HG02642 (cell line): ENCODE data around the gene EHD2.

ENCODE experiments used
- ATAC-seq: cut with Tn5 transposase; IDR thresholded peaks from one replicate; pipeline ENCODE4 v1.9.1; 2021; ENCODE audit warnings: mild to moderate bottlenecking; ENCODE audit not compliant: unreplicated experiment, poor library complexity

EHD2 gene

DNA sequence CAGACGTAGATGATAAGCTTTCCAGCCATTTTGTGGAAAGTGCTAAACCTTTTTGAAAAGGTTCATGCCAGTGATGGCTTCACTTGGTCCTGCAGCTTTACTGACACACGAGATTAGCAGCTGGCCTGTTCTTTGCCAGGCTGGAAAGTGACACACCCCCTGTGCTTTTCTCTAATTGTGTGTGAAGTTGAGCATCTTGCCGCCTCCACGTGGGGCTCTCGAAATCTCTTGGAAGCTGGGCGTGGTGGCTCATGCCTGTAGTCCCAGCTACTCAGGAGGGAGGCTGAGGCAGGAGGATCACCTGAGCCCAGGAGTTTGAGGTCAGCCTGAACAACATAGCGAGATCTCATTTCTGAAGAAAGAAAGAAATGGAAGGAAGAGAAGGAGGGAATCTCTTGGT lies 25.3 kb upstream of the EHD2 start:
- no peak for ATAC-seq

DNA sequence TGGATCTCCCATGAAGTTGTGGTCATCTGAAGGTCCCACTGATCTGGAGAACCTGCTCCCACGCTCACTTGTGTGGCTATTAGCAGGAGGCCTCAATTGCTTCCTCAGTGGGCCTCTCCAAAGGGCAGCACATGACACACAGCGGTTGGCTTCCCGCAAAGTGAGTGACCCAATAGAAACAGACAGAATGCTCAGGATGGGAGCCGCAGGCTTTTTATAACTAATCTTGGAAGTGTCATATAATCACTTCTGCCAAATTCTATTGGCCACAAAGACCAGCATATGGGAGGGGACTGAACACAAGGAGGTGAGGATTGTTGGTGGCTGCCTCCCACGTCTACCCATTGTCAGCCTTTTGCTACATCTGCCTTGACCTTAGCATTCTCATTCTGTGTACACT lies 22.1 kb upstream of the EHD2 start:
- ATAC-seq, result no peak

- ATAC-seq, result no peak
These were observed 21.4 kb upstream of the EHD2 start for GRCh38 chr19:47691782-47692181.

DNA sequence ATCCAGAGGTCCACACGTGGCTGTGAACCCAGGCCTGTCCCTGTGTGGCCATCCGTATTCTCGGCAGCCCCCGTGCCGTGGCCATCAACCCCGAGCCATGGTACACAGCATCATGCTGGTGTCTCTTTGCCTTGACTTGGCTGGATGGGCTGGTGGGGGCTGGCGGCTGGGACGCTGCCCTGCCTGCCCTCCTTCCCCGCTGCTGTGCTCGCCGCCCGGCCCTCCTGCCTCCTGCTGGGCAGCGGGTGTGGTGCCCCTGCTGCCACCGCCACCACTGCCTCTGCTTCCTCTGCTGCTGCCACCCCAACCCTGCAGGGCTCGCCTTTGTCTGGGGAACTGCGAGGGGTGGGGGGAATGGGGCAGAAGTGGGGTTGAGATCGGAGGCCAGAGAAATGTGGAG lies 19.7 kb upstream of the EHD2 start:
- no peak for ATAC-seq

GRCh38 chr19:47693903-47694302 lies 19.3 kb upstream of the EHD2 start:
- ATAC-seq, result no peak

DNA sequence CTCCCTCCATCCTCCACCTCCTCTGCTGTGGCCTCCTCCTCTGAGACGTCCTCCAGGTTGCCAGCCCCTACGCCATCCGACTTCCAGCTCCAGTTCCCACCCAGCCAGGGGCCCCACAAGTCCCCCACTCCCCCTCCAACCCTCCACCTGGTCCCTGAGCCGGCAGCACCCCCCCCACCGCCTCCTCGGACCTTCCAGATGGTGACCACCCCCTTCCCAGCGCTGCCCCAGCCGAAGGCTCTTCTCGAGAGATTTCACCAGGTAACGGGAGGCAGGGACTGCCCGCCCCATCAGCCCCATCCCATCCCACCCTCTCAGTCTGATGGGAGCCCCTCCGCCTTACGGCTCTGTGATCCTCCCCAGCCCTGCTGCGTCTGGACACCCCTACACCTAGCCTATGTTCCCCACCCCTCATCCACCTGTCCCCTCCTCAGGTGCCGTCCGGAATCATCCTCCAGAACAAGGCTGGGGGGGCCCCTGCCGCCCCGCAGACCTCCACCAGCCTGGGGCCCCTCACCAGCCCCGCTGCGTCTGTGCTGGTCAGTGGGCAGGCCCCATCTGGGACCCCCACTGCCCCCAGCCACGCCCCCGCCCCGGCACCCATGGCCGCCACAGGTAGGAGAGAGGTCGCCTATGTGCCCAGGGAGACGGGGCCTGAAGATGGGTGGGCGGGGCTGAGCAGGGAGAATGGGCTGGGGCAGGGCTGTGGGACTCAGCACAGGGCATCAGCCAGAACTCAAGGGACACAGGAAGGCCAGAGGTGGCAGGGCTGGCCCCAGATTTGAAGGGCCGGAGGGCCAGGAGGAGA lies 18.6 kb upstream of the EHD2 start:
- ATAC-seq, result no peak

DNA sequence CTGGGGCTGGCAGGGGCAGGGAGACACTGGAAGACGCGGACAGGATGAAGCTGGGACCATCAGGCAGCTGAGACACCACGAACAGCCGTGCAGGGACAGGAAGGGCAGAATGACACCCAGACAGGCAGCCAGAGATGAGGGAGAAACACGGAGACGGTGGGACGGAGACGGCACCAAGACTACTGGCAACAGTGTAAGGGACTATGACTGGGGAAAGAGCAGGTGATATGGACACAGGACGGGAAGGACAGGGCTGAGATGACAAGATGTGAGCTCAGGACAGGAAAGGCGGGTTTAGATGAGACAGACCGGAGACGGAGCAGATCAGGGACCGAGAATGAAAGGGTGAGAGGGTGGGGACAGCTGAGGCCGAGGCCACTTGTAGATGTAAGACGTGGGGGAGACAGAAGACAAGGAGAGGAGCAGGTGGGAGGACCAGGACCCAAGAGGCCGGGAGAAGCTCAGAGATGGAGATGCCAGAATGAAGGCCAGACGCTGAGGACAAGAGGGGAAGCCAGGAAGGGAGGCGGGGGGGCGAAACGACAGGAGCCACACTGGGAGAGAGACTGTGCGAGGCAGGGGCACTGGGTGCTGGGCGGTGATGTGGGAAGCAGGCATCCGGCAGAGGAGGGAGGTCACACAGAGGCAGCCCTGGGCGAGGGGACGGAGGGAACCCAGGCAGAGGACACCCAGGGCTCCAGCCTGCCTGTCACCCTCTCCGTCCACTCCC lies 17.5 kb upstream of the EHD2 start:
- ATAC-seq, result no peak

GRCh38 chr19:47696635-47697034 lies 16.6 kb upstream of the EHD2 start:
- no peak for ATAC-seq

DNA sequence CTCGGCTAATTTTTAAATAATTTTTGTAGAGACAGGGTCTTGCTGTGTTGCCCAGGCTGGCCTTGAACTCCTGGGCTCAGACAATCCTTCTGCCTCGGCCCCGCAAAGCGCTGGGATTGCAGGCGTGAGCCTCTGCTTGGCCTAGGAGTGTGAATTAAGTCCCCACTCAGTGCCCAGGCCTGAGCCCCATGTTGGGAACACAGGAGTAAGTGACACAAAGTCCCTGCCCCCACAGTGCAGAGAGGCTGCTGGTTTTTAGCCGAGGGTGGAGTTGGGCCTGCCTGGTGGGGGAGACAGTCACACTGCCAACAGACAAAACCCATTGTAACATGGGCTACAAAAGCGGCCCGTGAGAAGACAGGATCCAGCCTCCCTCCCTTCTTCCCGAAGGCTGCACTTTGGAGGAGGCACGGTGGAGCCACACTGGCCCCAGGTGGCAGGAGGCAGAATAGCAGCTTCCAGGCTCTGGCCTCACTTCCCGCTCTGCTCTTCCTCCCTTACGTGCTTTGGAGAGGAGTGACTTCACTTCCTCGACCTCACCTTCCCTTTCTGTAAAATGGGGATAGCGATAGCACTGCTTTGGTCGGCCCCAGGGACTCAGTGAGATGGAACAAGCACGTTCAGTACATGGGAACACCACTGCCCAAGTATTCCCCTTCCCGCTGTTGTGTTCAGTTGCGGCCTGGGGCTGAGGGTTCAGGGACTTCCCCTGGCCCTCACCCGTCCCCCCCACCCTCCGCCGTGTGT lies 15.2 kb upstream of the EHD2 start:
- no peak for ATAC-seq

GRCh38 chr19:47698631-47699359 lies 14.4 kb upstream of the EHD2 start:
- ATAC-seq, result no peak

GRCh38 chr19:47699360-47699917 lies 13.8 kb upstream of the EHD2 start:
- ATAC-seq, result no peak

DNA sequence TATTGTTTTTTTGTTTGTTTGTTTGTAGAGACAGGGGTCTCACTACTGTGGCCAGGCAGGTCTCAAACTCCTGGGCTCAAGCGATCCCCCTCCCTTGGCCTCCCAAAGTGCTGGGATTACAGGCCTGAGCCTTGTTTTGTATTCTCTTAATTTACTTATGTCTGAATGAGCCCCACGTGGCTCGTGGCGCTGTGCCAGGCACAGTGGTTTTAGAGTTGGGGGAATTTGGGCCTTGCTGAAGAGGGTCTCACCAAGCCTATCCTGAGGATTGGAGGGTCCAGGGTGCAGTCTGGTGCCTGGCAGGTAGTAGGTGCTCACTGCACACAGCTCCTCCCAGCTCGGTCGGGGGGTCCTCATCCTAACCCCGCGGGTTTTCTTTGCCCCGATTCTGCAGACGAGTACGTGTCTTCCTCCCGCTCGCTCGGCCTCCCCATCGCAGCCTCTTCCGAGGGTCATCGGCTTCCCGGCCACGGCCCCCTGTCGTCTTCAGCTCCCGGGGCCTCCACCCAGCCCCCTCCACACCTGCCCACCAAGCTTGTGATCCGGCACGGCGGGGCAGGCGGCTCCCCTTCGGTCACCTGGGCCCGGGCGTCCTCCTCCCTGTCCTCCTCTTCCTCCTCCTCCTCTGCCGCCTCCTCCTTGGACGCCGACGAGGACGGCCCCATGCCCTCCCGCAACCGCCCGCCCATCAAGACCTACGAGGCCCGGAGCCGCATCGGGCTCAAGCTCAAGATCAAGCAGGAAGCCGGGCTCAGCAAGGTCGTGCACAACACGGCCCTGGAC lies 12.1 kb upstream of the EHD2 start:
- ATAC-seq, result no peak

DNA sequence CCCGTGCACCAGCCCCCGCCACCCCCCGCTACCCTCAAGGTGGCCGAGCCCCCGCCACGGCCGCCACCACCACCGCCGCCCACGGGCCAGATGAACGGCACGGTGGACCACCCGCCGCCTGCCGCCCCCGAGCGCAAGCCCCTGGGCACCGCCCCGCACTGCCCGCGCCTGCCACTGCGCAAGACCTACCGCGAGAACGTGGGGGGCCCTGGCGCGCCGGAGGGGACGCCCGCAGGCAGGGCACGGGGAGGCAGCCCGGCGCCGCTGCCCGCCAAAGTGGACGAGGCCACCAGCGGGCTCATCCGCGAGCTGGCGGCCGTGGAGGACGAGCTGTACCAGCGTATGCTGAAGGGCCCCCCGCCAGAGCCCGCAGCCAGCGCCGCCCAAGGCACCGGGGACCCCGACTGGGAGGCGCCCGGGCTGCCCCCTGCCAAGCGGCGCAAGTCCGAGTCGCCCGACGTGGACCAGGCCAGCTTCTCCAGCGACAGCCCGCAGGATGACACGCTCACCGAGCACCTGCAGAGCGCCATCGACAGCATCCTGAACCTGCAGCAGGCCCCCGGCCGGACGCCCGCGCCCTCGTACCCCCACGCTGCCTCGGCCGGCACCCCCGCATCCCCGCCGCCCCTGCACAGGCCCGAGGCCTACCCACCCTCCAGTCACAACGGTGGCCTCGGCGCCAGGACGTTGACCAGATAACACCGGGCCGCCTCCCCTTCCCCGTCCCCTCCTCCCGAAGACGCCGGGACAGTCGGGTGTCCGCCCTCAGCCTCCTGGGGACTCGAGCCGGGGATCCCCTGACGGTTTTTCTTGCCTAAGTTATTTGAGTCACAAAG lies 11.3 kb upstream of the EHD2 start:
- no peak for ATAC-seq

- ATAC-seq, result no peak
These were observed 10.6 kb upstream of the EHD2 start for GRCh38 chr19:47702671-47703070.

DNA sequence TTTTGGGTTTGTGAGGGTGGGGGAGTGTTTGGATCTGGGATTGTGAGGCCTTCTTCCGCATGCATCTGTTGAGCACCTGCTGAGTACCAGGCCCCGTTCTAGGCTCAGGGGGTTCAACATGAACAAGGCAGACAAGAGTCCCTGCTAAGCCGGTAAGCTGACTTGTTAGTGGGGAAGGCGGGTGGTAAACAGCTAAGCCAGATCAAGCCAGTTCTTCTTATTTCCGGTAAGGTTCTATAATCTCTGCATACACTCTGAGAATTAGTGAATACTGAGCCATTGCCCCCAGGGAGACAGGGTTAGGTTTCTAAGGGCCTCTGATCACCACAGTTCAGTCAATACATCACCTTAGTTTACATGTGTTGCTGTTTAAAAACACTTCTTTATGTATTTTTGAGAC lies 9.9 kb upstream of the EHD2 start:
- no peak for ATAC-seq

DNA sequence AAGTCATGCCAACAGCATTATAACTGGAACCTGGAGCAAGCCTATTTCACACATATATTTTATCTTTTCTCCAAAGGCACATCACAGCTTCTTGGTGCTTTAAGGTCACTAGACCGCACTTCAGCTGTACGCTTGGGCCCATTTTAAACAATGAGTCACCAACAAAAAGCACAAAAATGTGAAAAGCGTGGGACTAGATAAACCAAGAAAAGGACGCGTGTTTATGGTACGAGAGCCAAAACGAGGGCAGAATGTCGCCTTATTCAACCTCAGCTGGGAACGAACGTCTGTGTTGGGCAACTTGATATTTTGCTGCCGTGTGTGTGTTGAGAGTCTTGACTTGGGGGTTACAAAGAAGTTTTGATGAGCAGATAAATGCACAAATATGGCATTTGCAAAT lies 9.2 kb upstream of the EHD2 start:
- no peak for ATAC-seq

DNA sequence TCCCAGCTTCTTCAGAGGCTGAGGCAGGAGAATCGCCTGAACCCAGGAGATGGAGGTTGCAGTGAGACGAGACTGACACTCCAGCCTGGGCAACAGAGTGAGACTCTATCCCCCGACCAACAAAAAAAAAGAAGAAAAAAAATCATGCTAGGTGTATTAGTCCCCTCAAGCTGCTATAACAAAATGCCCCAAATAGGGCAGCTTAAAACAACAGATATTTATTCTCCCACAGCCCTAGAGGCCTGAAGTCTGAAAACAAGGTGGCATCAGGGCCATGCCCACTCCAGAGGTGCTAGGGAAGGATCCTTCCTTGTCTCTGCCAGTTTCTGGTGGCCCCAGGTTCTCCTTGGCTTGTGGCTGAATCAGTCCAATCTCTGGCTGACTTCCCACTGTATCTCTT lies 8.6 kb upstream of the EHD2 start:
- ATAC-seq, result no peak

DNA sequence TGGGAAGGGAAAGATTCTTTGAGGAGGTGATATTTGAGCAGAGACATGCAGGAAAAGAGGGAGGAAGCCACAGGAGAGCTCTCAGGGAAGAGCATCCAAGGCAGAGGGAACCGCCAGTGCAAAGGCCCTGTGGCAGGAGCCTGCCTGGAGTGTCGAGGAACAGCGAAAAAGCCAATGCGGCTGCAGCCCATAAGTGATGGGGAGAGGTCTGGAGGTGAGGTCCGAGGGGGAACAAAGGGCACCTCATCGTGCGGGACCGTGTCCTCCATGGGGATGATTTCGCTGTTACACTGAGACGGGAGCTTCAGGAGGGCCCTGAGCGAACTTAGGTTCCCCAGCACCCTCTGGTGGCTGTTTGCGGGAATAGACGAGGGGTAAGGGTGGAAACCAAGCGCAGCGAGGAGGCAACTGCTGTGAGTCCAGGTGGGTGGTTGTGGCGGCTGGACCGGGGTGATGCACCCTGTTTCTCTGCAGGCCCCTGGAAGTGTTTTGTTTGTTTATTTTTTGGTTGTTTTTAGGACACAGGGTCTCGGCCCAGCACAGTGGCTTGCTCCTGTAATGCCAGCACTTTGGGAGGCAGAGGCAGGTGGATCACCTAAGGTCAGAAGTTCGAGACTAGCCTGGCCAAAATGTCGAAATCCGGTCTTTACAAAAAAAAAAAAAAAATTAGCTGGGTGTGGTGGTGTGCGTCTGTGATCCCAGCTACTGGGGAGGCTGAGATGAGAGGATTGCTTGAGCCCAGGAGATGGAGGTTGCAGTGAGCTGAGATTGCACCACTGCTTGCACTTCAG lies 5.9 kb upstream of the EHD2 start:
- no peak for ATAC-seq
